ENCODE measurements around the gene UNC13C. TPM values are rescaled to one million over a fixed set of nuclear protein-coding genes. Genes with fewer than 3 reads are reported as not detected.

UNC13C gene
- total RNA-seq, 1 donor from 2014 or later = 0.18 TPM

DNA sequence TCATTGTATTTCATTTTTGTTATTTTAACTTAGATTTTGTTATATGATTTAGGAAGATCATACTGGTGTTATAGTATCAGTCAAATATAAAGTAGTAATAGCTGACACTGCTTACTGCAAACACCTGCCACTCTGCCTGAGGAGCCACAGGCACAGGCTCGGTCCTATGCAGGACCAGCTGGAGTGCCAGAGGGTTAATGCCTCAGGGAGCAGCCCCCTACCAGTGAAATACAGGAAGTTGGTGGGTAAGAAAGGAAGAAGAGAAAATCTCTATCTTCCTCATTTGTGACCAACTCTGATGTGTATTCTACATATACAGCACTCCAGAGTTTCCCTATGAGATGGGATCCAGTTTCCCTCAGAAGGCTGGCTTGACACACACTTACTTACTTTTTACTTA lies 593.3 kb downstream of the UNC13C start:
- FAIRE-seq = no peak
- no peaks in the 10 kb centered on the region for H3K4me1 Mint-ChIP-seq (ENCODE audit: low read depth, unreplicated experiment)

DNA sequence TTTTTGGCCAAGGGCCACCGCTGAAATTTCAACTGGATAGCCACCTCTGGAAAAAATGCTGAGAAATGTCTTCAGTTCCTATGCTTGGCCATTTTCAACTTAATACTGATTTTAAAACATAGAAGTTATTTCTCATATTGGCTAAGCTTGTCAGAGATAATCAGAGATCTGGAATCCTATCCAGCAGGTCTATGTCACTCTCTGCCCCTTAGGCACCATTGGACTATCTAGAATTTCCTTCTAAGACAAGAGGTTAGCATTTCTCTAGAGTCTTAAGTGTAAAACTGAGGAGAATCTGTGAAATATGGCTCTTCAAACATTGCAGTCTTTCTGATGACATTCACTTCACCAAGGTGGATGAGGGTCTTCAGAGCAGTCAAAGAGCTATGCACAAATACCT lies 597.3 kb downstream of the UNC13C start:
- no peaks in the 10 kb centered on the region for H3K79me2 ChIP-seq (ENCODE audit: insufficient read depth, low read length)
- Mint-ChIP-seq H3K27me3 (ENCODE audit: low read depth, unreplicated experiment) (no peaks in the 10 kb centered on the region), H3K36me3 (ENCODE audit: low read depth, unreplicated experiment) (no peaks in the 10 kb centered on the region), H3K27ac (ENCODE audit: unreplicated experiment) (no peak overlapping the region), H3K4me3 (ENCODE audit: unreplicated experiment) (no peak overlapping the region), H3K9me3 (ENCODE audit: unreplicated experiment) (peaks cover 2% of the 10 kb centered on the region), H3K4me1 (ENCODE audit: low read depth, unreplicated experiment) (no peaks in the 10 kb centered on the region)
- H3K27me3 ChIP-seq (ENCODE audit: insufficient read depth, low read length) = no peaks in the 10 kb centered on the region
- no peak overlapping the region for H3K4me3 ChIP-seq (ENCODE audit: insufficient read depth, low read depth, low read length)
- H3K4me1 ChIP-seq (ENCODE audit: insufficient read depth, low read length) = no peaks in the 10 kb centered on the region
- H3K4me2 ChIP-seq (ENCODE audit: low read length) = no peak overlapping the region
- no peaks in the 10 kb centered on the region for H3K9me3 ChIP-seq (ENCODE audit: insufficient read depth, low read depth, low read length)
- H3K9ac ChIP-seq (ENCODE audit: low read length) = no peak overlapping the region
- H4K20me1 ChIP-seq (ENCODE audit: insufficient read depth, low read length) = no peaks in the 10 kb centered on the region
- TF ChIP-seq EZH2 (IDR thresholded peaks at IDR 0.05; ENCODE audit: insufficient read depth, low read length) (no peak), CTCF (IDR thresholded peaks at IDR 0.05; ENCODE audit: insufficient read depth, low read depth, low read length) (no peak)
- DNase-seq (ENCODE audit: low read depth) (no peak), FAIRE-seq (no peak)
- no peaks in the 10 kb centered on the region for H3K36me3 ChIP-seq (ENCODE audit: insufficient read depth, low read length)
- H2AFZ ChIP-seq (ENCODE audit: low read depth, low read length) = no peak overlapping the region
- no peak overlapping the region for H3K27ac ChIP-seq (ENCODE audit: low read depth, low read length)

More for the DNA sequence above, 593.3 kb downstream of the UNC13C start:
- H3K36me3 Mint-ChIP-seq (ENCODE audit: low read depth, unreplicated experiment) = no peaks in the 10 kb centered on the region
- H4K20me1 ChIP-seq (ENCODE audit: insufficient read depth, low read length) = no peaks in the 10 kb centered on the region
- no peak overlapping the region for H2AFZ ChIP-seq (ENCODE audit: low read depth, low read length)
- TF ChIP-seq EZH2 (IDR thresholded peaks at IDR 0.05; ENCODE audit: insufficient read depth, low read length) = no peak
- TF ChIP-seq CTCF (IDR thresholded peaks at IDR 0.05; ENCODE audit: insufficient read depth, low read depth, low read length) = no peak
- H3K27ac ChIP-seq (ENCODE audit: low read depth, low read length) = no peak overlapping the region
- no peak overlapping the region for H3K27ac Mint-ChIP-seq (ENCODE audit: unreplicated experiment)
- no peaks in the 10 kb centered on the region for H3K27me3 Mint-ChIP-seq (ENCODE audit: low read depth, unreplicated experiment)
- H3K4me3 ChIP-seq (ENCODE audit: insufficient read depth, low read depth, low read length) = no peak overlapping the region
- H3K9me3 Mint-ChIP-seq (ENCODE audit: unreplicated experiment) = peaks cover 2% of the 10 kb centered on the region
- no peaks in the 10 kb centered on the region for H3K36me3 ChIP-seq (ENCODE audit: insufficient read depth, low read length)
- no peaks in the 10 kb centered on the region for H3K9me3 ChIP-seq (ENCODE audit: insufficient read depth, low read depth, low read length)
- no peaks in the 10 kb centered on the region for H3K4me1 ChIP-seq (ENCODE audit: insufficient read depth, low read length)
- H3K4me2 ChIP-seq (ENCODE audit: low read length) = no peak overlapping the region
- no peaks in the 10 kb centered on the region for H3K79me2 ChIP-seq (ENCODE audit: insufficient read depth, low read length)
- DNase-seq (ENCODE audit: low read depth) = no peak
- no peak overlapping the region for H3K4me3 Mint-ChIP-seq (ENCODE audit: unreplicated experiment)
- H3K27me3 ChIP-seq (ENCODE audit: insufficient read depth, low read length) = no peaks in the 10 kb centered on the region
- no peak overlapping the region for H3K9ac ChIP-seq (ENCODE audit: low read length)

- Mint-ChIP-seq H3K36me3 (ENCODE audit: low read depth, unreplicated experiment) (no peaks in the 10 kb centered on the region), H3K4me1 (ENCODE audit: low read depth, unreplicated experiment) (no peaks in the 10 kb centered on the region), H3K4me3 (ENCODE audit: unreplicated experiment) (no peak overlapping the region), H3K27me3 (ENCODE audit: low read depth, unreplicated experiment) (peaks cover 2% of the 10 kb centered on the region), H3K27ac (ENCODE audit: unreplicated experiment) (no peak overlapping the region), H3K9me3 (ENCODE audit: unreplicated experiment) (peaks cover 5% of the 10 kb centered on the region)
- DNase-seq (ENCODE audit: low read depth) = no peak
- TF ChIP-seq EZH2 (IDR thresholded peaks at IDR 0.05; ENCODE audit: insufficient read depth, low read length) (no peak), CTCF (IDR thresholded peaks at IDR 0.05; ENCODE audit: insufficient read depth, low read depth, low read length) (no peak)
- no peak overlapping the region for H3K4me2 ChIP-seq (ENCODE audit: low read length)
- no peaks in the 10 kb centered on the region for H3K36me3 ChIP-seq (ENCODE audit: insufficient read depth, low read length)
- no peak overlapping the region for H2AFZ ChIP-seq (ENCODE audit: low read depth, low read length)
- H3K4me3 ChIP-seq (ENCODE audit: insufficient read depth, low read depth, low read length) = no peak overlapping the region
- no peaks in the 10 kb centered on the region for H3K4me1 ChIP-seq (ENCODE audit: insufficient read depth, low read length)
- no peaks in the 10 kb centered on the region for H4K20me1 ChIP-seq (ENCODE audit: insufficient read depth, low read length)
- H3K9me3 ChIP-seq (ENCODE audit: insufficient read depth, low read depth, low read length) = no peaks in the 10 kb centered on the region
- no peaks in the 10 kb centered on the region for H3K27me3 ChIP-seq (ENCODE audit: insufficient read depth, low read length)
- H3K27ac ChIP-seq (ENCODE audit: low read depth, low read length) = no peak overlapping the region
- no peak overlapping the region for H3K9ac ChIP-seq (ENCODE audit: low read length)
- H3K79me2 ChIP-seq (ENCODE audit: insufficient read depth, low read length) = no peaks in the 10 kb centered on the region
- no peak for FAIRE-seq
Observed at GRCh38 chr15:54576298-54576935, 598.2 kb downstream of the UNC13C start.

Measured in astrocyte (in vitro differentiated cells and primary cell).